ENCODE results near the gene ST8SIA1.

DNA sequence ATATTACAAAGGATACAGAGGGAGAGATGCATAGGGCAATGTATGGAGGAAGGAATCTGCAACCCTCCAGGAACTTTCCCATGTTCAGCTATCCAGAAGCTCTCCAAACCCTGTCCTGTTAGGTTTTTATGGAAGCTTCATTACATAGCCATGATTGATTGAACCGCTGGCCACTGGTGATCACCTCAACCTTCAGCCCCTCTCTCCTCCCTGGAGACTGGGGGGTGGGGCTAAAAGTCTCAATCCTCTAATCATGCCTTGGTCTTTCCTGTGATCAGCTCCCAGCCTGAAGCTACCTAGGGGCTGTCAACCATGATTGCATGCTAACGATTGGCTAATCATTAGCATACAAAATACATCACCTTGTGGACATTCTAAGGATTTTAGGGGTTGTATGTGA, 123.4 kb downstream of the ST8SIA1 start:
- TF ChIP-seq, protein P1, sequence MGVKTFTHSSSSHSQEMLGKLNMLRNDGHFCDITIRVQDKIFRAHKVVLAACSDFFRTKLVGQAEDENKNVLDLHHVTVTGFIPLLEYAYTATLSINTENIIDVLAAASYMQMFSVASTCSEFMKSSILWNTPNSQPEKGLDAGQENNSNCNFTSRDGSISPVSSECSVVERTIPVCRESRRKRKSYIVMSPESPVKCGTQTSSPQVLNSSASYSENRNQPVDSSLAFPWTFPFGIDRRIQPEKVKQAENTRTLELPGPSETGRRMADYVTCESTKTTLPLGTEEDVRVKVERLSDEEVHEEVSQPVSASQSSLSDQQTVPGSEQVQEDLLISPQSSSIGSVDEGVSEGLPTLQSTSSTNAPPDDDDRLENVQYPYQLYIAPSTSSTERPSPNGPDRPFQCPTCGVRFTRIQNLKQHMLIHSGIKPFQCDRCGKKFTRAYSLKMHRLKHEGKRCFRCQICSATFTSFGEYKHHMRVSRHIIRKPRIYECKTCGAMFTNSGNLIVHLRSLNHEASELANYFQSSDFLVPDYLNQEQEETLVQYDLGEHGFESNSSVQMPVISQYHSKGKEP (tag by site-specific recombination; IDR thresholded peaks at IDR 0.05) = no peak
- no peak for TF ChIP-seq MYNN (tag by site-specific recombination; IDR thresholded peaks at IDR 0.05; ENCODE audit: borderline replicate concordance)
- TF ChIP-seq, protein P2, sequence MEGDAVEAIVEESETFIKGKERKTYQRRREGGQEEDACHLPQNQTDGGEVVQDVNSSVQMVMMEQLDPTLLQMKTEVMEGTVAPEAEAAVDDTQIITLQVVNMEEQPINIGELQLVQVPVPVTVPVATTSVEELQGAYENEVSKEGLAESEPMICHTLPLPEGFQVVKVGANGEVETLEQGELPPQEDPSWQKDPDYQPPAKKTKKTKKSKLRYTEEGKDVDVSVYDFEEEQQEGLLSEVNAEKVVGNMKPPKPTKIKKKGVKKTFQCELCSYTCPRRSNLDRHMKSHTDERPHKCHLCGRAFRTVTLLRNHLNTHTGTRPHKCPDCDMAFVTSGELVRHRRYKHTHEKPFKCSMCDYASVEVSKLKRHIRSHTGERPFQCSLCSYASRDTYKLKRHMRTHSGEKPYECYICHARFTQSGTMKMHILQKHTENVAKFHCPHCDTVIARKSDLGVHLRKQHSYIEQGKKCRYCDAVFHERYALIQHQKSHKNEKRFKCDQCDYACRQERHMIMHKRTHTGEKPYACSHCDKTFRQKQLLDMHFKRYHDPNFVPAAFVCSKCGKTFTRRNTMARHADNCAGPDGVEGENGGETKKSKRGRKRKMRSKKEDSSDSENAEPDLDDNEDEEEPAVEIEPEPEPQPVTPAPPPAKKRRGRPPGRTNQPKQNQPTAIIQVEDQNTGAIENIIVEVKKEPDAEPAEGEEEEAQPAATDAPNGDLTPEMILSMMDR (tag by site-specific recombination; IDR thresholded peaks at IDR 0.05) = no peak
- TF ChIP-seq ZNF558 (tag by site-specific recombination; IDR thresholded peaks at IDR 0.05) = no peak
- no peak for TF ChIP-seq ZFP37 (tag by site-specific recombination; IDR thresholded peaks at IDR 0.05)
- TF ChIP-seq SP2 (tag by site-specific recombination; IDR thresholded peaks at IDR 0.05) = no peak
- TF ChIP-seq, protein P3, sequence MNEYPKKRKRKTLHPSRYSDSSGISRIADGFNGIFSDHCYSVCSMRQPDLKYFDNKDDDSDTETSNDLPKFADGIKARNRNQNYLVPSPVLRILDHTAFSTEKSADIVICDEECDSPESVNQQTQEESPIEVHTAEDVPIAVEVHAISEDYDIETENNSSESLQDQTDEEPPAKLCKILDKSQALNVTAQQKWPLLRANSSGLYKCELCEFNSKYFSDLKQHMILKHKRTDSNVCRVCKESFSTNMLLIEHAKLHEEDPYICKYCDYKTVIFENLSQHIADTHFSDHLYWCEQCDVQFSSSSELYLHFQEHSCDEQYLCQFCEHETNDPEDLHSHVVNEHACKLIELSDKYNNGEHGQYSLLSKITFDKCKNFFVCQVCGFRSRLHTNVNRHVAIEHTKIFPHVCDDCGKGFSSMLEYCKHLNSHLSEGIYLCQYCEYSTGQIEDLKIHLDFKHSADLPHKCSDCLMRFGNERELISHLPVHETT (tag by site-specific recombination; IDR thresholded peaks at IDR 0.05) = no peak
- no peak for TF ChIP-seq ZNF133 (tag by site-specific recombination; IDR thresholded peaks at IDR 0.05)
- no peak for TF ChIP-seq ZNF843 (tag by site-specific recombination; IDR thresholded peaks at IDR 0.05)
- no peak for TF ChIP-seq ZNF175 (tag by site-specific recombination; IDR thresholded peaks at IDR 0.05)
